ENCODE measurements around the gene RRBP1.

- no peak for TF ChIP-seq TAF1 (IDR thresholded peaks at IDR 0.05; ENCODE audit: borderline replicate concordance, insufficient read depth, low read length)
- no peak for TF ChIP-seq POLR2AphosphoS5 (IDR thresholded peaks at IDR 0.05; ENCODE audit: low read depth, low read length)
These were observed 101.1 kb downstream of the RRBP1 start for GRCh38 chr20:17580895-17581294.
